Testis (tissue), 3 donors: Measurements from ENCODE around the gene WDR83. TPM values are rescaled to one million over a fixed set of nuclear protein-coding genes. Genes with fewer than 3 reads are reported as not detected.
A peak's percentile ranks its signal among the peaks of the same experiment; 100 is the strongest.

Experiments
- DNase-seq: peaks from one replicate; pipeline ENCODE4 v3.0.0-alpha.2; 2019
- H3K27ac ChIP-seq, 2 donors: fragments of 200-600 bp; sonication (generic); one replicate each; pipeline ENCODE4 v1.5.1; 2019
- H3K27me3 ChIP-seq: fragments of 200-600 bp; sonication (generic); one replicate; pipeline ENCODE4 v1.5.1; 2019
- H3K36me3 ChIP-seq: fragments of 200-600 bp; sonication (generic); one replicate; pipeline ENCODE4 v1.5.1; 2017; ENCODE audit warnings: low read depth; ENCODE audit errors: missing control alignments
- H3K4me1 ChIP-seq: fragments of 200-600 bp; sonication (generic); one replicate; pipeline ENCODE4 v1.5.1; 2019
- H3K4me3 ChIP-seq, 2 donors: fragments of 200-600 bp; sonication (generic); one replicate each; pipeline ENCODE4 v1.5.1; 2017 to 2019
- H3K9me3 ChIP-seq: fragments of 200-600 bp; sonication (generic); one replicate; pipeline ENCODE4 v1.5.1; 2017
- POLR2A ChIP-seq: fragments of 450-650 bp; IDR thresholded peaks from one replicate; pipeline ENCODE4 v1.6.1; 2017; ENCODE audit warnings: antibody characterized with exemption, mild to moderate bottlenecking, moderate library complexity
- WGBS, 2 donors: methylation state at CpG; one replicate each; pipeline ENCODE4 v1.1.5; 2018; 5-methylcytosine and 5-hydroxymethylcytosine counted together
- intact Hi-C: fragments of 100-400 bp; cut with DNase I; formaldehyde crosslinking; loops from one replicate; pipeline ENCODE4 v1.15.1; 2023; ENCODE audit warnings: low total_unique reads
- polyA plus RNA-seq: library from polyadenylated mRNA; stranded (reverse); fragments of 350-450 nt; fragmentation: Illumina TruSeq; extraction: RNeasy Lipid Tissue Mini Kit (QIAGEN cat#74804); gene quantifications from one replicate; pipeline ENCODE4 v1.2.3, GENCODE V29; 2014; ENCODE audit warnings: low read depth, low replicate concordance; ENCODE audit not compliant: insufficient read depth
- total RNA-seq, 2 donors: library from RNA; depleted of rRNA; stranded (reverse); fragments of >200 nt; gene quantifications; one replicate each; pipeline ENCODE4 v1.2.3, GENCODE V29; 2016
- TF ChIP-seq, protein P1 (sequence below), 3 experiments: fragments of 450-650 bp in 2 of 3; fragments of 200-600 bp in 1 of 3; sonication (generic) in 1 of 3; IDR thresholded peaks; one replicate each; pipeline ENCODE4 v1.5.1; 2016 to 2019; ENCODE audit warnings: antibody characterized with exemption in 3 of 3, mild to moderate bottlenecking in 2 of 3, moderate library complexity in 1 of 3

Gene WDR83
- total and polyA plus RNA-seq, 3 donors from 2014 or later, result 15.8 to 23.2 (median 18.3) TPM

DNA sequence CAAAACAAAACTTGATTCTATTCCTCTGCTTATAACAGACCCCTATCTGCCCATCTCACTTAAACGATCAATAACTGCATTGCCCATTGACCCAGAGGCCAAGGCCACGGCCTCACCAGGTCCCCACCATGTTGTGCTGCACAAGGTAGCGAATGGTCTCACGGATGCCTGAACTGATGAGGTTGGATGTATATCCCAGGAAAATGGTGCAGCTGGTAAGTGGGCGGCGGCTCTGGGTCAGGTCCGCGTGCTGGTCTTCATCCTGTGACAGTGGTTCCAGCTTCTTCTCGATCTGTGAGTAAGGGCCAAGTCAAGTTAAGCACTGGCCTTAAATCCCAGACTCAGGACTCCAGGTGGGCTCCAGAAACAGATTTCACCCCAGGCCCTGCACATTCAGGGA, 13.4 kb downstream of the WDR83 start:
- peaks cover 10% of the 10 kb centered on the region for H3K4me1 ChIP-seq
- no peaks in the 10 kb centered on the region for H3K9me3 ChIP-seq
- no peaks in the 10 kb centered on the region for H3K27me3 ChIP-seq
- 75 to 78% methylated on average over 5 to 9 of the region's 9 CpGs for WGBS, 2 donors
- H3K4me3 ChIP-seq, result no peak overlapping the region
- DNase-seq, result no peak
- TF ChIP-seq POLR2A, result no peak
- TF ChIP-seq, protein P1, sequence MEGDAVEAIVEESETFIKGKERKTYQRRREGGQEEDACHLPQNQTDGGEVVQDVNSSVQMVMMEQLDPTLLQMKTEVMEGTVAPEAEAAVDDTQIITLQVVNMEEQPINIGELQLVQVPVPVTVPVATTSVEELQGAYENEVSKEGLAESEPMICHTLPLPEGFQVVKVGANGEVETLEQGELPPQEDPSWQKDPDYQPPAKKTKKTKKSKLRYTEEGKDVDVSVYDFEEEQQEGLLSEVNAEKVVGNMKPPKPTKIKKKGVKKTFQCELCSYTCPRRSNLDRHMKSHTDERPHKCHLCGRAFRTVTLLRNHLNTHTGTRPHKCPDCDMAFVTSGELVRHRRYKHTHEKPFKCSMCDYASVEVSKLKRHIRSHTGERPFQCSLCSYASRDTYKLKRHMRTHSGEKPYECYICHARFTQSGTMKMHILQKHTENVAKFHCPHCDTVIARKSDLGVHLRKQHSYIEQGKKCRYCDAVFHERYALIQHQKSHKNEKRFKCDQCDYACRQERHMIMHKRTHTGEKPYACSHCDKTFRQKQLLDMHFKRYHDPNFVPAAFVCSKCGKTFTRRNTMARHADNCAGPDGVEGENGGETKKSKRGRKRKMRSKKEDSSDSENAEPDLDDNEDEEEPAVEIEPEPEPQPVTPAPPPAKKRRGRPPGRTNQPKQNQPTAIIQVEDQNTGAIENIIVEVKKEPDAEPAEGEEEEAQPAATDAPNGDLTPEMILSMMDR (IDR thresholded peaks at IDR 0.05), result no peak
- no peaks in the 10 kb centered on the region for H3K36me3 ChIP-seq
- no peak overlapping the region for H3K27ac ChIP-seq
- intact Hi-C loops, result no loop called here

DNA sequence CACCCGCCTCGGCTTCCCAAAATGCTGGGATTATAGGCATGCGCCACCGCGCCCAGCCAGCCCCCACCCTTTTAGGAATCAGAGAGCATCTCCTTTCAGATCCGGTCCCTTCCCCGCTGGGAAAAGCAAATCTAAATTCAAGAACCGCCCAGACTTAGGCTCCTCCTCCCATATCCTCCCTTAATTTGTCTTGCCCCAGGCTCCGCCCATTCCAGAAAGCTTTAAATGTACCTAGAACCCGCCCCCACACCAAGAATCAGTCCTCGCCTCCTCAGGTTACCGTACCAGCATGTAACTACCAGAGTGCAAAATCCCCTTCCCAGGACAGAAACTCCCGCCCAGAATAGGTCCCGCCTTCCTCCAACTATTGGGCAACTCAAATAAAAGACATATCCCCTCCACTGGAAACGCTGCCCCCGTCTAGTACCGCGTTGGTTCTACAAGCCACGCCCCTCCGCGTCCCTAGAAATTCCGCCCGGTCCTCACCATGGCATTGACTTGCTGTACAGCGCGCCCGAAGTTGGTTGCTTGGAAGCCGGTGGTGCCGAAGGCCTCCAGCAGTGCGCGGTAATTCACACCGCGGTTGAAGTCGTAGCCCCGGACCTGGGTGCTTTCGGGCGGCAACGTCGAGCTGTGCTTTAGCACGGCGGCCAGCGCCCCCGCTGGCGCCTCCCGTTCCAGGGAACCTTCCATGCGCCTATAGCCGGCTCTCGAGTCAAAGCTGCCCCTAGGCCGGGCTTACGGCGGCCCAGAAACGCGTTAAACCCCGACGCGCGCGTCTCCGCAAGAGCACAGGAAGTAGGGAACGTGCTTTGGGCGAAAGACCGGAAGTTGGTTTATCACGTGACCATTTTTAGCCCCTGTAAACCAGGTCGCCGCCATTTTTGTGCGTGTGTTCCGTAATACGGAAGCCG, 14.7 kb downstream of the WDR83 start, which contains the start of gene DHPS:
TSS of gene DHPS (minus strand) at position 807 of the 914 bp plus-strand sequence. CDS start at position 693, 114 bp downstream.
- intact Hi-C loops, result no loop called here
- H3K27me3 ChIP-seq, result no peaks in the 10 kb centered on the region
- no peaks in the 10 kb centered on the region for H3K36me3 ChIP-seq
- no peak for TF ChIP-seq POLR2A
- TF ChIP-seq, protein P1 (IDR thresholded peaks at IDR 0.05), result no peak
- 0 to 1% methylated on average over 42 to 63 of the region's 68 CpGs for WGBS, 2 donors
- DNase-seq, result peak; percentile 98
- H3K27ac ChIP-seq, result peak within 1 kb of the TSS; percentile 86 to 88
- peaks cover 10% of the 10 kb centered on the region for H3K4me1 ChIP-seq
- H3K9me3 ChIP-seq, result no peaks in the 10 kb centered on the region
- H3K4me3 ChIP-seq, result peak within 1 kb of the TSS; percentile 70 to 94

DNA sequence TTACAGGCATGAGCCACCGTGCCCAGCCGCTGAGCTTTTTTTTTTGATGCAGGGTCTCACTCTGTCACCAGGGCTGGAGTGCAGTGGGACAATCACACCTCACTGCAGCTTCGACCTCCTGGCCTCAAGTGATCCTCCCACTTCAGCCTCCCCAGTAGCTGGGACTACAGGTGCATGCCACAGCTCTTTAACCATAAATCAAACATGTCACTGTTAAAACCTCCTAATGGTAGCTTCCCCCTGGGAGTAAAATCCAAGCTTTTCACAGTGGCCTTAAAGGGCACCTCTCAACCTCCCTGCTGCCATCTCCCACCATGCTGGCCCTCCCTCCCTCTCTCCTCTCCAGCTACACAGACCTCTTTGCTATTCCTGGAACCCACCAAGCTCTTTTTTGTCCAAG, 19.2 kb downstream of the WDR83 start:
- intact Hi-C loops, result no loop called here
- no peak for DNase-seq
- H3K36me3 ChIP-seq, result no peaks in the 10 kb centered on the region
- H3K4me3 ChIP-seq, result no peak overlapping the region
- H3K9me3 ChIP-seq, result no peaks in the 10 kb centered on the region
- H3K4me1 ChIP-seq, result peaks cover under 1% of the 10 kb centered on the region
- TF ChIP-seq POLR2A, result no peak
- TF ChIP-seq, protein P1 (IDR thresholded peaks at IDR 0.05), result no peak
- WGBS, 2 donors, result 66 to 83% methylated on average over 2 to 3 of the region's 3 CpGs
- no peak overlapping the region for H3K27ac ChIP-seq
- H3K27me3 ChIP-seq, result no peaks in the 10 kb centered on the region

DNA sequence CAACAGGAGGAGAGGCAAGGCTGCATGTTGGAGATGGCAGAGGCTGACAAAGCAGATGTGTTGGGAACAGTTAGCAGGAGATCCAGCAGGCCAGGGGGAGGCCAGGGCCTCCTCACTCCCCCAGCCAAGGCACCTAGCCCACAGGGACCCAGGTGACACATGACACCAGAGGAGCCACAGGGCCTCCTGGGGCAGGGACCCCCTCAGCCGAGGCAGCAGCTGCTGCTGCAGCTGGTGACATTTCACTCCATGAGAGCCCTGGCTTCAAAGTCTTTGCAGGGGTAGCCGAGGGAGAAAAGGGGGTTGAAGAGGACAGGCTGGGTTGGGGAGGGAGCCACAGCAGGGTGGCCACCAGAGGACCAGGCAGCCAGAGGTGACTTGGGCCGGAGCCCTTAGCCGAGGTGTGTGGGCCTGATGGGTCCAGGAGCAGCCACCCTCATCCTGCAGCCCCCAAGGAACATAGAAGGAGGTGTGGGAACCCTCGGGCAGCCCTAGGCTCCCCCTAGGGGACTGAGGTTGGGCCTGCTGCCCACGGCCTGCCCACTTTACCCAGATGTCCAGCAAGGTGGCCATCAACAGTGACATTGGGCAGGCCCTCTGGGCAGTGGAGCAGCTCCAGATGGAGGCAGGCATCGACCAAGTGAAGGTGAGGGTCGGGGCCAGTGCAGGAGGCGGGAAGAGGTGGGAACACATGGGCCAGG, 21.0 kb downstream of the WDR83 start, which contains the start of gene GNG14:
TSS of gene GNG14 (plus strand) at position 503 of the 701 bp plus-strand sequence. CDS start at position 554, 51 bp downstream.
- TF ChIP-seq, protein P1 (IDR thresholded peaks at IDR 0.05), result no peak
- TF ChIP-seq POLR2A, result no peak
- Histone ChIP-seq H3K9me3 (no peaks in the 10 kb centered on the region), H3K36me3 (no peaks in the 10 kb centered on the region), H3K27me3 (no peaks in the 10 kb centered on the region), H3K4me1 (no peaks in the 10 kb centered on the region), H3K4me3 (no peak within 1 kb of the TSS), H3K27ac (no peak within 1 kb of the TSS)
- DNase-seq, result no peak
- WGBS, 2 donors, result 85 to 97% methylated on average over 5 to 9 of the region's 9 CpGs
- intact Hi-C loops, result no loop called here
